CD4-positive, alpha-beta memory T cell (primary cell): Measurements from ENCODE around the gene QKI. TPM values are rescaled to one million over a fixed set of nuclear protein-coding genes. Genes with fewer than 3 reads are reported as not detected.

Experiments used
- CTCF ChIA-PET: fragments of 350-600 bp; sonication (Branson Sonifier 250); formaldehyde crosslinking; loops from one replicate; lab custom pipeline; 2021; ENCODE audit warnings: inconsistent platforms; ENCODE audit not compliant: partially characterized antibody; lab: Charles Lee
- POLR2A ChIA-PET: fragments of 350-600 bp; sonication (Branson Sonifier 250); formaldehyde crosslinking; loops from one replicate; lab custom pipeline; 2021; ENCODE audit not compliant: partially characterized antibody; lab: Charles Lee
- DNase-seq, 5 donors: peaks; one replicate each; pipeline versions ENCODE4 v3.0.0 to v3.0.0-alpha.2; 2020 to 2022; ENCODE audit warnings: mixed read lengths in 1 of 5
- H3K27ac ChIP-seq: one replicate; pipeline ENCODE4 v1.7.0; 2013; ENCODE audit warnings: low read depth, low read length
- H3K27me3 ChIP-seq: 2 replicates; pipeline ENCODE4 v1.7.0; 2013; ENCODE audit warnings: mild to moderate bottlenecking, low read length, moderate library complexity; ENCODE audit not compliant: insufficient read depth
- H3K36me3 ChIP-seq: 2 replicates; pipeline ENCODE4 v1.7.0; 2013; ENCODE audit warnings: mild to moderate bottlenecking, low read length, moderate library complexity; ENCODE audit not compliant: insufficient read depth
- H3K4me1 ChIP-seq: 2 replicates; pipeline ENCODE4 v1.7.0; 2013; ENCODE audit warnings: mild to moderate bottlenecking, low read length, moderate library complexity; ENCODE audit not compliant: insufficient read depth
- H3K4me3 ChIP-seq, 2 donors: one replicate each; pipeline ENCODE4 v1.7.0; 2013; ENCODE audit warnings: low read length in 2 of 2, mild to moderate bottlenecking in 1 of 2
- H3K9me3 ChIP-seq, 2 donors: one replicate each; pipeline ENCODE4 v1.7.0; 2013; ENCODE audit warnings: low read length in 2 of 2, control low read depth in 1 of 2; ENCODE audit not compliant: control insufficient read depth in 1 of 2
- H3K27ac Mint-ChIP-seq, 7 donors: one replicate each; pipeline ENCODE4 v1.8.0; 2020 to 2021; ENCODE audit warnings: mixed read lengths in 7 of 7, mild to moderate bottlenecking in 6 of 7, inconsistent platforms in 3 of 7, moderate library complexity in 3 of 7
- H3K27me3 Mint-ChIP-seq, 2 donors: one replicate each; pipeline ENCODE4 v1.8.0; 2020 to 2021; ENCODE audit warnings: mixed read lengths in 2 of 2
- H3K36me3 Mint-ChIP-seq, 2 donors: one replicate each; pipeline ENCODE4 v1.8.0; 2020 to 2021; ENCODE audit warnings: mixed read lengths in 2 of 2, inconsistent platforms in 1 of 2, mild to moderate bottlenecking in 1 of 2
- H3K4me1 Mint-ChIP-seq, 4 donors: one replicate each; pipeline ENCODE4 v1.8.0; 2020 to 2021; ENCODE audit warnings: mixed read lengths in 4 of 4, mild to moderate bottlenecking in 1 of 4
- H3K4me3 Mint-ChIP-seq, 8 donors: one replicate each; pipeline ENCODE4 v1.8.0; 2020 to 2021; ENCODE audit warnings: mixed read lengths in 8 of 8, mild to moderate bottlenecking in 7 of 8, moderate library complexity in 6 of 8, inconsistent platforms in 3 of 8
- H3K9me3 Mint-ChIP-seq, 8 donors: one replicate each; pipeline ENCODE4 v1.8.0; 2020 to 2021; ENCODE audit warnings: mixed read lengths in 8 of 8, mild to moderate bottlenecking in 5 of 8, inconsistent platforms in 3 of 8, moderate library complexity in 1 of 8
- intact Hi-C: fragments of 100-400 bp; cut with micrococcal nuclease; formaldehyde crosslinking; loops from one replicate; pipeline ENCODE4 v1.15.1; 2023
- polyA plus RNA-seq, 2 donors: library from polyadenylated mRNA; unstranded; fragments of 300-500 nt; fragmentation: Illumina TruSeq; gene quantifications; one replicate each; pipeline ENCODE4 v1.2.3, GENCODE V29; 2021
- total RNA-seq, 2 experiments: library from RNA; stranded (reverse); gene quantifications; one replicate each; pipeline ENCODE4 v1.2.3, GENCODE V29; 2021

QKI gene
- total and polyA plus RNA-seq, 4 experiments from 2014 or later = 7.7 to 66.4 (median 46.3) TPM

DNA sequence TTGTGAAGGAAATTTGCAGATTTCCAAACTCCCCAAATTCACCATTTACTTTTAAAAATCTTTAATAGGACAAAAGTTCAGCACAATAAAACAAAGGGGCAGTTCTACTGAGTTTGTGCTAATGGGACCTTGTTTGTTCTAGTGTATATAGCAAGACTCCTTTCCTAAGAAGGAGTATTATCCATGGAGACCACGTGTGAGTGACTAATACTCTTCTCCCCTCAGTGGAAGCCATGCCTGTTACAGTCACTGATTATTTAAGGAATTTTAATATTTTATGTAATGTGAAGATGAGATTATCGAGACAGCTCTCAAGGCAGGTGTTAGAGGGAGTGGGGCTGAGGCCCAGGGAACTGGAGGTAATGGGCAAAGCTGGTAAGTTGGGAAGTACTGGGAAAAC lies 16.4 kb upstream of the QKI start:
- Histone ChIP-seq H3K27me3 (no peaks in the 10 kb centered on the region), H3K4me1 (no peaks in the 10 kb centered on the region), H3K4me3 (no peak overlapping the region), H3K27ac (no peak overlapping the region), H3K9me3 (no peaks in the 10 kb centered on the region), H3K36me3 (no peaks in the 10 kb centered on the region)
- H3K27ac Mint-ChIP-seq = no peak overlapping the region
- DNase-seq = no peak
- CTCF ChIA-PET = no interaction called here
- intact Hi-C loops = no loop called here
- peaks cover 0 to 3% (median 0%) of the 10 kb centered on the region in 8 donors for H3K9me3 Mint-ChIP-seq
- H3K4me3 Mint-ChIP-seq = no peak overlapping the region
- POLR2A ChIA-PET = no interaction called here
- H3K4me1 Mint-ChIP-seq = peaks cover 0 to 5% (median 3%) of the 10 kb centered on the region in 4 donors
- peaks cover 16 to 20% of the 10 kb centered on the region in 2 donors for H3K27me3 Mint-ChIP-seq
- H3K36me3 Mint-ChIP-seq = no peaks in the 10 kb centered on the region

DNA sequence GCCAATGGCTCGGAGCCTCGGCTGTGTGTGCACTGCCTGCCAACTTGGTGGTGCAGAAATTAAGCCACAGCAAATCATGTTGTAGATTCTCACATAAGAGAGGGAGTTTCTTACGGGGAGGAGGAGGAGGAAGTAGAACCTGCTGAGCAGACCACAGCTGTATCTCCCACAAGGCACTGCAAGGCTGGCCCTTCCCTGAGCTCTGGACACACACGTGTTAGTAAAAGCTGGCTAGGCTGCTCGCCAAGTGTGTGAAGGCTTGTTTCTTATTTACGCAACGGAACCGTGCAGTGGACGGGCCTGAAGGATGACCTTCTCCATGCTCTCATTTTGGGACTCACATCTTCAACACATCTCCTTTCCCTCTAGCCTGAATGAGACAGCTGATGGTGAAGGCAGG lies 15.7 kb upstream of the QKI start:
- Histone ChIP-seq H3K36me3 (no peaks in the 10 kb centered on the region), H3K27ac (no peak overlapping the region), H3K9me3 (no peaks in the 10 kb centered on the region), H3K4me1 (no peaks in the 10 kb centered on the region), H3K4me3 (no peak overlapping the region), H3K27me3 (no peaks in the 10 kb centered on the region)
- Mint-ChIP-seq H3K9me3 (peaks cover 0 to 3% (median 0%) of the 10 kb centered on the region in 8 donors), H3K36me3 (no peaks in the 10 kb centered on the region), H3K4me3 (no peak overlapping the region), H3K27ac (no peak overlapping the region), H3K27me3 (peaks cover 16 to 20% of the 10 kb centered on the region in 2 donors), H3K4me1 (peaks cover 0 to 5% (median 3%) of the 10 kb centered on the region in 4 donors)
- intact Hi-C loops = no loop called here
- CTCF ChIA-PET = no interaction called here
- DNase-seq = no peak
- POLR2A ChIA-PET = no interaction called here

DNA sequence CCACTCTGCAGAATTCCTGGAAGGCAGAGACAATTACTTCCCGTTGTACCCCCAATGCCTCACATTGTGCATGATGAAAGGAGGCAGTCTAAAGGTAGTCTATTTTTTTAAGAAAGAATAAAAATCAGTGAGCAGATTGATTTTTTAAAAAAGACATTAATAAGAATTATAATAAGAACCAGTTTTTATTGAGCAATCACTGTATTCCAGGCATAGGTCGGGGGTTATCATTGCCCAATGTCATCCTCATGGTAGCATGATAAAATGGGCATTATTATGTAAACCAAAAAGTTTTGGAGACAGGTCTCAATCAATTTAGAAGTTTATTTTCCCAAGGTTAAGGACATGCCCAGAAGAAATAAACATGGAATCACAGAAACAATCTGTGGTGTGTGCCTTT lies 14.0 kb upstream of the QKI start:
- Histone ChIP-seq H3K4me1 (no peaks in the 10 kb centered on the region), H3K9me3 (no peaks in the 10 kb centered on the region), H3K4me3 (no peak overlapping the region), H3K27ac (no peak overlapping the region), H3K36me3 (no peaks in the 10 kb centered on the region), H3K27me3 (no peaks in the 10 kb centered on the region)
- peaks cover 13 to 20% of the 10 kb centered on the region in 2 donors for H3K27me3 Mint-ChIP-seq
- H3K4me3 Mint-ChIP-seq = no peak overlapping the region
- H3K9me3 Mint-ChIP-seq = peaks cover 0 to 3% (median 0%) of the 10 kb centered on the region in 8 donors
- no peak overlapping the region for H3K27ac Mint-ChIP-seq
- ChIA-PET CTCF (interaction anchor here (1.8 kb wide), 1 partner anchor 12 kb away, joined by 4 read pairs; no protein-coding TSS in a partner anchor), POLR2A (no interaction called here)
- H3K36me3 Mint-ChIP-seq = no peaks in the 10 kb centered on the region
- no peak for DNase-seq
- intact Hi-C loops = no loop called here
- H3K4me1 Mint-ChIP-seq = peaks cover 4 to 11% (median 5%) of the 10 kb centered on the region in 4 donors

DNA sequence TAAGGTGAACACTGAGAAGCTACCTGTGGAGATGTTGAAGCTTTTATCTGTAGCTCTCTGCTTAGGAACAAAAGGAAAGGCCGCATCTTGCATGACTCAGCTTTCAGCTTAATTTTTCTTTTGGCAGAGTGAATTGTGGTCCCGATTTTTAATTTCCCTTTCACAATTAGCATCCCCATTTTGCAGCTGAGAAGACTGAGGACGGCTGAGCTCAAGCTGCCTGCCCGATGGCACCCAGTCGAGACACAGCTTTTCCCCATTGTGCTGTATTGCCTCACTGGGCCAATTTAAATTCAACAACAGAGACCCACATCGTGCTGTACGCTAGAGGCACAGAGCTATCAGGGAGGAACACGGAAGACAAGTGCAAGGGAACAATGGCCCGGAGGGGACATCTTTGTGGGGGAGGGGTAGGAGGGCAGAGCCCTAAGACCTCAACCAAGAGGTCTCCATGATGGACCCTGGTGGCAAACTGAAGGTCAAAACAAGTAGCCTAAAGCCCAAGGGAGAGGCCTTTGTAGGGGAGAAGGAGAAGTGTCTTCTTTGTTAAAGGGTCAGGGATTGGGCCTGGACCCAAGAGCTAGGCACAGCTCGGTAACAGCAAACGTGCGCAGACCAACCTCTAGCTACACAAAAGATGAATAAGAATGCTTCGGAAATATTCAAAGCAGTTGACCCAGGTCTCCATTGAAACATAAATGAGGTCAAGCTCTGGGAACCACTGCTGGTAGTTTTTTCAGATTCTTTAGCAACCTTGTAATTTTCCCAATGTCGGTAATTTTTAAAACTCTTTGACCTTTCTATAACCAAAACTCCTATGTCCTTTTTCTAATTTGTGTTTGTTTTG lies 13.3 kb upstream of the QKI start:
- Histone ChIP-seq H3K4me1 (peaks cover 1% of the 10 kb centered on the region), H3K27me3 (no peaks in the 10 kb centered on the region), H3K9me3 (no peaks in the 10 kb centered on the region), H3K27ac (no peak overlapping the region), H3K4me3 (no peak overlapping the region), H3K36me3 (no peaks in the 10 kb centered on the region)
- Mint-ChIP-seq H3K4me3 (no peak overlapping the region), H3K4me1 (peaks cover 9 to 19% (median 12%) of the 10 kb centered on the region in 4 donors), H3K9me3 (peaks cover 0 to 3% (median 0%) of the 10 kb centered on the region in 8 donors), H3K27ac (peak overlapping the region in 1 of 7 donors; percentile 3), H3K27me3 (peaks cover 11 to 18% of the 10 kb centered on the region in 2 donors), H3K36me3 (no peaks in the 10 kb centered on the region)
- intact Hi-C loops = no loop called here
- CTCF ChIA-PET = interaction anchor here (0.5 to 1.8 kb wide), 3 partner anchors 11 to 140 kb away, joined by 3 to 4 read pairs (median 4); no protein-coding TSS in a partner anchor
- no peak for DNase-seq
- POLR2A ChIA-PET = no interaction called here

DNA sequence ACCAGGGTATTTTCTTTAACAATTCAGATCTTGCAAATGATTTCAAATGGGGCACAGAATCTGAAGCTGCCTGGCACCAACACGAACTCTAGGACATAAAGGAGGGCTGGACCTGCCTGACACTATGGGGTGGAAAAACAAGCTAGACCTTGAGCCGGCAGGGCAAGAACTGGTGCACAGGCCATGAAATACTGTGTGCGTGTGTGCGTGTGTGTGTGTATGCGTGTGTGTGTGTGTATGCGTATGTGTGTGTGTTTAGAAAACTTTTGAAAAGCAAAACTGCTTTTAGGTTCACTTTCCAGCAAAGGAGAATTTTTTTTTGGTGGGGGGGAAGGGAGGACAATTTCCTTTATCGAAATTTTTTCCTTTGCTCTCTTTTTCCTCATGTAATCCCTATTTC lies 11.9 kb upstream of the QKI start:
- ChIA-PET CTCF (interaction anchor here (1.5 to 1.8 kb wide), 2 partner anchors 9 to 37 kb away, joined by 4 read pairs; no protein-coding TSS in a partner anchor), POLR2A (no interaction called here)
- Mint-ChIP-seq H3K36me3 (no peaks in the 10 kb centered on the region), H3K27me3 (peaks cover 2 to 6% of the 10 kb centered on the region in 2 donors), H3K9me3 (peaks cover 0 to 3% (median 0%) of the 10 kb centered on the region in 8 donors), H3K4me3 (no peak overlapping the region), H3K27ac (no peak overlapping the region), H3K4me1 (peaks cover 7 to 17% (median 13%) of the 10 kb centered on the region in 4 donors)
- intact Hi-C loops = no loop called here
- H3K4me3 ChIP-seq = no peak overlapping the region
- no peak for DNase-seq
- no peak overlapping the region for H3K27ac ChIP-seq
- H3K4me1 ChIP-seq = peaks cover 3% of the 10 kb centered on the region
- H3K9me3 ChIP-seq = no peaks in the 10 kb centered on the region
- no peaks in the 10 kb centered on the region for H3K27me3 ChIP-seq
- H3K36me3 ChIP-seq = no peaks in the 10 kb centered on the region

DNA sequence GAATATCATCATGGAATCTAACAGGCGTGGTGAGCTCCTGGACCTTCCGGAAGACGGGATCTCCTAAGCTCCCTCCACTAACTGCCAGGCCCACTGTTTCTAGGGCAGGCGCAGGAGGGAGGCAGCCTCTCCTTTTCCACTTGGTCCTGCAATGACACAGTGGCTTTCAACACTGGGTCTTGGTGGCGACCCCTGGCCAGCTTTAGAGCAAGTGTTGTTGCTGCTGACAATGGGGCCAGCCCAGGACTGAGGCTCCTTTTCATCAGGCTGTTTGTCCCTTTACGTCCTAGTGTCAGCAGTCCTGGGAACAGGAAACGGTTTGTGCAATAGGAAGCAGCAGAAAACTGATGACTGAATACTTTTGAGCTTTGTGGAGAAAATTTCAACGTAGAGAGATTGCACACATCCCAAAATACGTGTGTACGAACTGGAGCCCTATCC lies 9.7 kb upstream of the QKI start:
- H3K4me3 ChIP-seq = no peak overlapping the region
- Mint-ChIP-seq H3K4me1 (peaks cover 7 to 17% (median 13%) of the 10 kb centered on the region in 4 donors), H3K27me3 (peaks cover 0 to 1% of the 10 kb centered on the region in 2 donors), H3K4me3 (peak overlapping the region in 1 of 8 donors; percentile 91), H3K27ac (peak overlapping the region in 1 of 7 donors; percentile 42), H3K9me3 (no peaks in the 10 kb centered on the region), H3K36me3 (no peaks in the 10 kb centered on the region)
- H3K27ac ChIP-seq = no peak overlapping the region
- no peaks in the 10 kb centered on the region for H3K27me3 ChIP-seq
- intact Hi-C loops = no loop called here
- ChIA-PET POLR2A (interaction anchor here (2.1 kb wide), 1 partner anchor 11 kb away, joined by 7 read pairs; no protein-coding TSS in a partner anchor), CTCF (interaction anchor here (1.0 to 1.5 kb wide), 3 partner anchors 12 to 25 kb away, joined by 3 to 4 read pairs (median 3); no protein-coding TSS in a partner anchor)
- DNase-seq = no peak
- H3K36me3 ChIP-seq = no peaks in the 10 kb centered on the region
- H3K9me3 ChIP-seq = no peaks in the 10 kb centered on the region
- H3K4me1 ChIP-seq = peaks cover 3% of the 10 kb centered on the region
